Kidney (tissue), 14 donors: ENCODE measurements around the gene PRKCZ. TPM values are rescaled to one million over a fixed set of nuclear protein-coding genes. Genes with fewer than 3 reads are reported as not detected.
"Not testable (repeated sequence)": the region's sequence is repeated elsewhere in the genome, so short reads cannot be mapped to it uniquely, and the experiment has no call there.

Experiments
- DNase-seq, 5 donors: peaks; one replicate each; pipeline ENCODE4 v3.0.0-alpha.2; 2013 to 2020
- FAIRE-seq: peaks from 2 replicates; lab custom pipeline; 2012; peaks lifted over from hg19 to GRCh38; lab: Jason Lieb, UNC
- H3K27ac ChIP-seq, 2 donors: one replicate each; pipeline ENCODE4 v1.7.0; 2013; ENCODE audit warnings: low read depth in 2 of 2, low read length in 2 of 2, inconsistent platforms in 1 of 2
- H3K27me3 ChIP-seq: one replicate; pipeline ENCODE4 v1.7.1; 2013; ENCODE audit warnings: low read length, inconsistent platforms; ENCODE audit not compliant: control insufficient read depth, insufficient read depth
- H3K36me3 ChIP-seq, 3 donors: one replicate each; pipeline versions ENCODE4 v1.7.0 to v1.7.1; 2013; ENCODE audit warnings: low read length in 3 of 3, control low read depth in 1 of 3, inconsistent platforms in 1 of 3; ENCODE audit not compliant: insufficient read depth in 3 of 3, control insufficient read depth in 2 of 3
- H3K4me1 ChIP-seq, 3 donors: one replicate each; pipeline versions ENCODE4 v1.7.0 to v1.7.1; 2013; ENCODE audit warnings: low read length in 3 of 3, inconsistent platforms in 1 of 3, low read depth in 1 of 3; ENCODE audit not compliant: control insufficient read depth in 2 of 3, insufficient read depth in 2 of 3
- H3K4me3 ChIP-seq, 3 donors: one replicate each; pipeline versions ENCODE4 v1.7.0 to v1.8.1; 2013; ENCODE audit warnings: low read length in 3 of 3, control low read depth in 1 of 3, inconsistent platforms in 1 of 3
- H3K9ac ChIP-seq, 3 donors: one replicate each; pipeline versions ENCODE4 v1.7.0 to v1.7.1; 2013; ENCODE audit warnings: low read length in 3 of 3, control low read depth in 1 of 3, inconsistent platforms in 1 of 3
- H3K9me3 ChIP-seq, 3 donors: one replicate each; pipeline versions ENCODE4 v1.7.0 to v1.7.1; 2013; ENCODE audit warnings: low read length in 3 of 3, control low read depth in 1 of 3, inconsistent platforms in 1 of 3; ENCODE audit not compliant: control insufficient read depth in 2 of 3, insufficient read depth in 1 of 3
- intact Hi-C: fragments of 100-400 bp; cut with DNase I; formaldehyde crosslinking; loops from one replicate; pipeline ENCODE4 v1.11.1; 2022
- polyA plus RNA-seq: library from polyadenylated mRNA; stranded (reverse); fragments of 350-450 nt; fragmentation: Illumina TruSeq; extraction: RNeasy Lipid Tissue Mini Kit (QIAGEN cat#74804); gene quantifications from one replicate; pipeline ENCODE4 v1.2.3, GENCODE V29; 2014; ENCODE audit warnings: low read depth, low replicate concordance; ENCODE audit not compliant: insufficient read depth
- total RNA-seq: library from RNA; stranded (reverse); fragmentation: NEBNext Ultra II Directional; extraction: Animal tissue kit (Norgen Biotek cat#: 25700); gene quantifications from one replicate; pipeline ENCODE4 v1.2.1, GENCODE V29; 2021
- TF ChIP-seq, protein P1 (sequence below): IDR thresholded peaks from 3 replicates; pipeline ENCODE4 v1.5.1; 2012; ENCODE audit warnings: mild to moderate bottlenecking, moderate library complexity, borderline replicate concordance; ENCODE audit not compliant: insufficient read depth; ENCODE audit errors: extremely low read depth
- donor health status: control.
- donor health status: control.
- donor health status: control.
- donor health status: control.
- donor health status: control.
- donor health status: DM: yes; HTN: yes; CAD: no.
- donor health status: Normal renal cell carcinoma (clear cell type).

PRKCZ gene
- total and polyA plus RNA-seq, 2 donors from 2014 or later = 24.7 to 42.4 TPM

DNA sequence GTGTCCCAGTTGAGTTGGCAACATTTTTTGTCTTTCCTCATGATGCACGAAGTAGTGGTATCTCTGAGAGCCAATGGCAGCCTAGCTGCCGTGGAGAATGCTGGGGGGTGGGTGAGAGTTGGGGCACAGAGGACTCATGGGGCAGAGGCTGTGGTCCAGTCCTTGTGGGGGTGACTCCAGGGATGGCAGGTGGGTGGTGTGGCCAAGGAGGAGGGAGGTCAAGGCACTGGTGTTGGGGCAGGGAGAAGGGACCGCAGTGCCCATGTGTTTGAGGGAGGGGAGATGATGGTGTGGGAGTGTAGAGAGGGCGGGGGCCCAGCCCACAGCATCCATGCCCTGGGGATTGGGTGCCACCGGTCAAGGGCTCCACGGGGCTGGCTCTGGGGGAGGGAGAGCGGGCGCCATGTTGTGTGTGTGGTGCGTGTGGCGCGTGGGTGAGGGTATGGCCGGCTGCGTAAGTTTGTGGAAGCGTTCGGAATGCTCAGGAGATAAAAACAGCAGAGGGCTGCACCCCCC, 63.5 kb downstream of the PRKCZ start:
- Histone ChIP-seq H3K9me3 (peaks cover 0 to 1% (median 0%) of the 10 kb centered on the region in 3 donors), H3K27me3 (no peaks in the 10 kb centered on the region), H3K9ac (no peak overlapping the region), H3K36me3 (no peaks in the 10 kb centered on the region), H3K4me3 (no peak overlapping the region), H3K27ac (no peak overlapping the region), H3K4me1 (no peaks in the 10 kb centered on the region)
- TF ChIP-seq, protein P1, sequence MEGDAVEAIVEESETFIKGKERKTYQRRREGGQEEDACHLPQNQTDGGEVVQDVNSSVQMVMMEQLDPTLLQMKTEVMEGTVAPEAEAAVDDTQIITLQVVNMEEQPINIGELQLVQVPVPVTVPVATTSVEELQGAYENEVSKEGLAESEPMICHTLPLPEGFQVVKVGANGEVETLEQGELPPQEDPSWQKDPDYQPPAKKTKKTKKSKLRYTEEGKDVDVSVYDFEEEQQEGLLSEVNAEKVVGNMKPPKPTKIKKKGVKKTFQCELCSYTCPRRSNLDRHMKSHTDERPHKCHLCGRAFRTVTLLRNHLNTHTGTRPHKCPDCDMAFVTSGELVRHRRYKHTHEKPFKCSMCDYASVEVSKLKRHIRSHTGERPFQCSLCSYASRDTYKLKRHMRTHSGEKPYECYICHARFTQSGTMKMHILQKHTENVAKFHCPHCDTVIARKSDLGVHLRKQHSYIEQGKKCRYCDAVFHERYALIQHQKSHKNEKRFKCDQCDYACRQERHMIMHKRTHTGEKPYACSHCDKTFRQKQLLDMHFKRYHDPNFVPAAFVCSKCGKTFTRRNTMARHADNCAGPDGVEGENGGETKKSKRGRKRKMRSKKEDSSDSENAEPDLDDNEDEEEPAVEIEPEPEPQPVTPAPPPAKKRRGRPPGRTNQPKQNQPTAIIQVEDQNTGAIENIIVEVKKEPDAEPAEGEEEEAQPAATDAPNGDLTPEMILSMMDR = no peak
- FAIRE-seq = no peak
- intact Hi-C loops = no loop called here
- DNase-seq = peak in 1 of 5 donors; percentile 52

- H3K9ac ChIP-seq, H3K9me3 ChIP-seq, intact Hi-C loops, FAIRE-seq, H3K27me3 ChIP-seq, H3K36me3 ChIP-seq, H3K4me1 ChIP-seq, H3K27ac ChIP-seq, H3K4me3 ChIP-seq: not testable (repeated sequence)
- peak in 1 of 5 donors; percentile 17 for DNase-seq
Measured at GRCh38 chr1:2114635-2115007, 64.4 kb downstream of the PRKCZ start.

DNA sequence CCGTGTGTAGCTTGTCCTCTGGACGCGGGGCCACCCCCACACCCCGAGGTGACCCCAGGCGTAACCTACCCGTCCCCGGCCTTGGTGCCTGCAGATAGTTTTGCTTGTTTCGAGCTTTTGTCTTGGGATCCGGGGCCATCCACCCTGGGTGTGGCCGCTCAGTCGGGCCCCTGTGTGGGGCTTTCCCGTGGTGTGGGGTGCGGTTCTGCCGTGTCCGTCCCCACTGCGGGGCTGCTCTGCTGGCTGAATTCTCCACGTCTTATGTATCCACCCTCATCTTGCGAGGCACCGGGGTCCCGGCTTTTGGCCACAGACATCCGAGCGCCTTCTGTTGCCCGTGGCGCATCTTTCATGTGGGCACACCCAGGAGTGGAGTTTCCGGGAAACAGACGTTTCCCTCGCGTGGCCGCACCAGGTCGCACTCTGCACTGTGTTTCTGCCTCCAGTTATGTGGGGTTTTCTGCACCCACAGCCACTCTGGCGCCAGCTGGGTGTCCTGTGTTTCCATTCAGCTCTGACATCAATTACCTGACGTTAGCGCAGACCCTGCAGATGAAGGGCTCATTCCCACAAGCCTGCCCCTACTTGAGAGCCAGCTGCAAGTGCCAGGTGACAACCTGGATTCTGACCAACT, 64.9 kb downstream of the PRKCZ start:
- peaks cover 0 to 3% (median 0%) of the 10 kb centered on the region in 3 donors for H3K9me3 ChIP-seq
- H3K4me1 ChIP-seq = no peaks in the 10 kb centered on the region
- peak in 2 of 5 donors; percentile 3 to 64 for DNase-seq
- H3K36me3 ChIP-seq = no peaks in the 10 kb centered on the region
- no peaks in the 10 kb centered on the region for H3K27me3 ChIP-seq
- intact Hi-C loops = no loop called here
- no peak overlapping the region for H3K4me3 ChIP-seq
- H3K27ac ChIP-seq = no peak overlapping the region
- TF ChIP-seq, protein P1 = no peak
- FAIRE-seq = no peak
- no peak overlapping the region for H3K9ac ChIP-seq

GRCh38 chr1:2115702-2116341, 65.6 kb downstream of the PRKCZ start:
- FAIRE-seq (no peak), DNase-seq (peak in 3 of 5 donors; percentile 34 to 68 (median 45))
- Histone ChIP-seq H3K9me3 (peaks cover 0 to 3% (median 0%) of the 10 kb centered on the region in 3 donors), H3K36me3 (no peaks in the 10 kb centered on the region), H3K27ac (no peak overlapping the region), H3K4me1 (no peaks in the 10 kb centered on the region), H3K27me3 (no peaks in the 10 kb centered on the region), H3K4me3 (no peak overlapping the region), H3K9ac (no peak overlapping the region)
- TF ChIP-seq, protein P1 = no peak
- intact Hi-C loops = no loop called here
